HG02885 (cell line): Measurements from ENCODE around the gene MRGPRX3.

Experiments
- ATAC-seq: cut with Tn5 transposase; IDR thresholded peaks from one replicate; pipeline ENCODE4 v1.9.1; 2021; ENCODE audit warnings: mild to moderate bottlenecking; ENCODE audit not compliant: unreplicated experiment, poor library complexity

Gene MRGPRX3

DNA sequence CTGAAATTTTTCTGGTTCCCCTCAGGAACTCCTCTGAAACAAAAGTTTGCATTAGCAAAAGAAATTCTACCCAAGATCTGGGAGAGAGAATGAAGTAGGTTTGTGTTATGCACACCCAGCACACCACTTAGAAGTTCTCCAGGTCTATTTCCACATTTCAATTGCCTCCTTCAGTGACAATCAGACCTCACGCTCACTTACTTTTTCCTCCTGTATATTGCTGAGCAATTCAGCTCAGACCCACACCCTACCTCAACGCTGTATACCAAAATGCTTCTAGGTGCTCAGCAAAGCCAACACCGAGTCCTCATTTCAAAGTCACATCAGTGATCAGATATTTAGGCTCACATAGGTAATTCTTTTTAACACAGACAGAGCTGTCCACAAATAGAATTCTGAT lies 19.2 kb downstream of the MRGPRX3 start:
- no peak for ATAC-seq

DNA sequence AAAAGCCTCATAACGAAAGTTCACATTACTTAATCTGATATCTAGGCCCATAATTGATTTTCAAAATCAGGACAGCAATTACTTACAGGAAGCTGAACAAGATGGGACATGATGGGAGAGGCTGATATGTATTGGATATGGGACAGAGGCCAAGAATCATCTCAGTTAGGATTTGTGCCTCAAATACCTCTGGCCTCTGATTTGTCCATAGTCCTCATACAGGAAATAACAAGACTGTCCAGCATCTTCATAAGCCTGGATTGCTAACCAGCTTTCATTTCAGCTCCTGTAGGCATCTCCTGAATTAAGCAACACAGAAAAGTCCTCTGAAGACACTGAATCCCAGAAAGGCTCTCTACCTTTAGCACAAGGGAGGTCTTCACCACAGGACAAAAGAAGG lies 36.0 kb downstream of the MRGPRX3 start:
- no peak for ATAC-seq

DNA sequence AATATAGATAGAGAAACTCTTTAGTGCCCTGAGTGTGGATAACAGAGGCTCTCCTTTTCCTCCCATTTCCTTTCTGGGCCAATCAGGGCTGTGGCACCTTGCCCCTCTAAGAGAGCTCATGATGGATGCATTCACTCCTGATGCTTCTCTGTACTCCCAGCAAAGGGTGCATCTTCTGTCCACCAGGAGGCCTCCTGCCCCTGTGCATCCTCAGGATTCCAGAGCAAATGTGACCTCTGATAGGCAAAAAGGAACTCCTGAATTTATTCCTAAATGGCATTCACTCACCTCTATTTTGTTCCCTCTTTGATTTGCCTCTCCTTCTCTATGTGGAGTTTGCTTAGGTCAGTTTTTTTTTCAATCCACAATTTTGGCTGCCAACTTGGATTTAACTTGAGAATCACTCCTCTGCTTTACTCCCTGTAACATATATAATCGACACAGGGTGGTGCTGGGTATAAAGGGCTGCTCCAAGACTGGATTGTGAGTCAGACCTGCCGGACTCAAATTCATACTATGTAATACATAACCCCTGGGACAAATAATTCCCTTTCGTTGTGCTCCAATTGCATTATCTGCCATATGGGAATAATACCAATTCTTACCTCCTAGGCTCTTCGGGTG lies 39.1 kb downstream of the MRGPRX3 start:
- ATAC-seq, result no peak

DNA sequence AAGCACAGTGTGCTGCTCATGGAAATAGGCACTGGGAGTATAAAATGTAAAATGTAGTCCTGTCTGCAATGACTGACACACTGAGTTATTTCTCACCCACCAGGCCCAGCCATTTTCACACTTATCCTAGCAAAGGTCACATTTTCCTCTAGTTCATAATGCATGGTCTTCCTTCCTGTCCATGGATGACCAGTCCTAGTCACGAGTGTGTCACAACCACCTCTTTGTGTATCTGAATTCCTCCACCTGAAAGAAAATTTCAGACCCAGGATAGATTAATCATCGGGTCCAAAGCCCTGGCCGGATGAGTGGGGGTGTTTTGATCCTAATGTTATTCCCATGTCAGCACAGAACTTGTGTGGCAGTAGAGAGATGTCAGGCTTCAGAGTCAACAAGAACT lies 40.3 kb downstream of the MRGPRX3 start, which contains the start of gene MRGPRX4:
Gene MRGPRX4 (plus strand): TSS at position 172 of the 400 bp plus-strand sequence. CDS start 420 bp downstream, outside the sequence.
- no peak for ATAC-seq

DNA sequence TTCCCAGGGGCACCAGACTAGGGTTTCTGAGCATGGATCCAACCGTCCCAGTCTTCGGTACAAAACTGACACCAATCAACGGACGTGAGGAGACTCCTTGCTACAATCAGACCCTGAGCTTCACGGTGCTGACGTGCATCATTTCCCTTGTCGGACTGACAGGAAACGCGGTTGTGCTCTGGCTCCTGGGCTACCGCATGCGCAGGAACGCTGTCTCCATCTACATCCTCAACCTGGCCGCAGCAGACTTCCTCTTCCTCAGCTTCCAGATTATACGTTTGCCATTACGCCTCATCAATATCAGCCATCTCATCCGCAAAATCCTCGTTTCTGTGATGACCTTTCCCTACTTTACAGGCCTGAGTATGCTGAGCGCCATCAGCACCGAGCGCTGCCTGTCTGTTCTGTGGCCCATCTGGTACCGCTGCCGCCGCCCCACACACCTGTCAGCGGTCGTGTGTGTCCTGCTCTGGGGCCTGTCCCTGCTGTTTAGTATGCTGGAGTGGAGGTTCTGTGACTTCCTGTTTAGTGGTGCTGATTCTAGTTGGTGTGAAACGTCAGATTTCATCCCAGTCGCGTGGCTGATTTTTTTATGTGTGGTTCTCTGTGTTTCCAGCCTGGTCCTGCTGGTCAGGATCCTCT lies 41.0 kb downstream of the MRGPRX3 start:
- no peak for ATAC-seq
